ENCODE data around the gene KRTAP21-1. TPM values are rescaled to one million over a fixed set of nuclear protein-coding genes. Genes with fewer than 3 reads are reported as not detected.
"Not testable (repeated sequence)": the region's sequence is repeated elsewhere in the genome, so short reads cannot be mapped to it uniquely, and the experiment has no call there.

Gene KRTAP21-1
- not detected for total RNA-seq
- not detected for polyA plus RNA-seq

- H3K36me3 ChIP-seq (ENCODE audit: insufficient read depth, low read length); H3K27ac Mint-ChIP-seq; H3K4me3 Mint-ChIP-seq; H3K4me1 ChIP-seq (ENCODE audit: insufficient read depth, low read length); H3K27me3 ChIP-seq (ENCODE audit: insufficient read depth, low read length, poor library complexity, severe bottlenecking); H3K4me1 Mint-ChIP-seq; H3K27me3 Mint-ChIP-seq; H3K27ac ChIP-seq (ENCODE audit: low read depth, low read length); H3K9me3 ChIP-seq (ENCODE audit: low read length); H3K4me3 ChIP-seq (ENCODE audit: low read length); H3K9me3 Mint-ChIP-seq; CTCF ChIA-PET; DNase-seq; H3K36me3 Mint-ChIP-seq; POLR2A ChIA-PET: not testable (repeated sequence)
Observed at GRCh38 chr21:30755328-30755727, at the start of gene KRTAP21-1. TSS of gene KRTAP21-1 (minus strand) at chr21:30755428. CDS start at chr21:30755378, 50 bp downstream.

GRCh38 chr21:30800605-30801004, 45.4 kb upstream of the KRTAP21-1 start:
- Mint-ChIP-seq H3K4me1 (no peaks in the 10 kb centered on the region), H3K27ac (no peak overlapping the region), H3K4me3 (no peak overlapping the region), H3K27me3 (peaks cover 1 to 3% of the 10 kb centered on the region in 2 donors), H3K36me3 (no peaks in the 10 kb centered on the region), H3K9me3 (peaks cover 0 to 7% (median 1%) of the 10 kb centered on the region in 5 donors)
- Histone ChIP-seq H3K27ac (ENCODE audit: low read depth, low read length) (no peak overlapping the region), H3K9me3 (ENCODE audit: low read length) (no peaks in the 10 kb centered on the region), H3K27me3 (ENCODE audit: insufficient read depth, low read length, poor library complexity, severe bottlenecking) (no peaks in the 10 kb centered on the region), H3K4me3 (ENCODE audit: low read length) (no peak overlapping the region), H3K36me3 (ENCODE audit: insufficient read depth, low read length) (no peaks in the 10 kb centered on the region), H3K4me1 (ENCODE audit: insufficient read depth, low read length) (no peaks in the 10 kb centered on the region)
- CTCF ChIA-PET = no interaction called here
- POLR2A ChIA-PET = no interaction called here
- no peak for DNase-seq

DNA sequence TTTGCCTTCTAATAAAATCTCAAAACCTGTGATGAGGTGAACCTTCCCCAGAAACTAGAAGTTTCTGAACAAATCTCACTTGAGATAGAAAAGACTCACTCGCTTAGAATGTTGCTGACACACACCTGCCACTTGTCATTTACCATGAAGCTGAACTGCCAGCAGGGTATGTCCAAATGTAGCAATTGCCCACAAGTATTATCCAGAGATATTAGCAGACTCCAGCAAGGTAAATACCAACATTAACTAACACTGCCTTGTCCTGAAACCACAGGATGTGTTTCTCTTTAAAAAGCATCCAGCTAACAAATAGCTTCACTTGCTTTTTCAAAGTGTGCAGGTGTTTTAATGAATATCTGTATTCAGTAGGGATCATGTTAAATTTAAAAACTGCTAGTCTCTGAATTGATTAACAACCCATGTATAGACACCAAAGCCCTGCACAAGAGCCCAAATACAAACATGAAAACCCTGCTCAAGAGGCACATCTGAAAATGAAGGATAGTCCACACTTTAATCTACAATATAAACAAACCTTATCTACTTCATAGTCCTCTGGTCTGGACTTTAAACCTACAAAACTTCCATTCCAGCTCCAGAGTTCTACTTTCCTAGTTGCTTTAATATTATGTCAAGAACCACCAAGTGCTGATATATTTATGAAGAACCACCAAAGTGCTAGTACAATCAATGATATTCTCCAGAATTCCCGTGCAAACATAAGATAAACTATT, 38.5 kb upstream of the KRTAP21-1 start:
- no peaks in the 10 kb centered on the region for H3K9me3 ChIP-seq (ENCODE audit: low read length)
- Mint-ChIP-seq H3K9me3 (no peaks in the 10 kb centered on the region), H3K27me3 (peaks cover 2 to 9% of the 10 kb centered on the region in 2 donors), H3K27ac (no peak overlapping the region), H3K4me3 (no peak overlapping the region), H3K36me3 (no peaks in the 10 kb centered on the region), H3K4me1 (no peaks in the 10 kb centered on the region)
- H3K27ac ChIP-seq (ENCODE audit: low read depth, low read length) = no peak overlapping the region
- H3K27me3 ChIP-seq (ENCODE audit: insufficient read depth, low read length, poor library complexity, severe bottlenecking) = no peaks in the 10 kb centered on the region
- no peaks in the 10 kb centered on the region for H3K36me3 ChIP-seq (ENCODE audit: insufficient read depth, low read length)
- DNase-seq = no peak
- H3K4me3 ChIP-seq (ENCODE audit: low read length) = no peak overlapping the region
- ChIA-PET POLR2A (no interaction called here), CTCF (no interaction called here)
- H3K4me1 ChIP-seq (ENCODE audit: insufficient read depth, low read length) = no peaks in the 10 kb centered on the region

DNA sequence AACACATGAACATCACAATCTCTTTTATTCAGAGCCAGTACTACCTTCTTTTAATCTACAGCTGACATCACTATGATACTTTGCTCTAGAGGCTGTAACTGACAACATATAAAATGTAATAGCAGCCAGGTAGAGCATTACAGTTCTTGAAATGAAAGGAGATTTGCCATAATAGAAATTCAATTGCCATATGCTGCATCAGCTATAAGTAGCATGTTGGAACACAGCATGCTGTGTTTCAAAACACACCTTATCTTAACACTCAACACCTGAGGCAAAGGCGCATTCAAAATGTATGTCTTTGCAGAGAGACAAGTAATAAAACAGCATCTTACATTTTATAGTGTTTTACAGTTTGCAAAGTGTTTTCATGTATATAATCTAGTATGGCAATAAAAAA, 24.0 kb upstream of the KRTAP21-1 start:
- Histone ChIP-seq H3K4me1 (ENCODE audit: insufficient read depth, low read length) (no peaks in the 10 kb centered on the region), H3K27ac (ENCODE audit: low read depth, low read length) (no peak overlapping the region), H3K36me3 (ENCODE audit: insufficient read depth, low read length) (no peaks in the 10 kb centered on the region), H3K9me3 (ENCODE audit: low read length) (no peaks in the 10 kb centered on the region), H3K4me3 (ENCODE audit: low read length) (no peak overlapping the region), H3K27me3 (ENCODE audit: insufficient read depth, low read length, poor library complexity, severe bottlenecking) (no peaks in the 10 kb centered on the region)
- no peak overlapping the region for H3K4me3 Mint-ChIP-seq
- no peaks in the 10 kb centered on the region for H3K4me1 Mint-ChIP-seq
- ChIA-PET POLR2A (no interaction called here), CTCF (no interaction called here)
- H3K36me3 Mint-ChIP-seq = no peaks in the 10 kb centered on the region
- no peak for DNase-seq
- H3K27me3 Mint-ChIP-seq = peaks cover 1 to 2% of the 10 kb centered on the region in 2 donors
- no peak overlapping the region for H3K27ac Mint-ChIP-seq
- H3K9me3 Mint-ChIP-seq = peaks cover 0 to 9% (median 0%) of the 10 kb centered on the region in 5 donors

GRCh38 chr21:30769724-30770431, 14.7 kb upstream of the KRTAP21-1 start:
- DNase-seq = no peak
- no peaks in the 10 kb centered on the region for H3K4me1 Mint-ChIP-seq
- Histone ChIP-seq H3K36me3 (ENCODE audit: insufficient read depth, low read length) (no peaks in the 10 kb centered on the region), H3K4me1 (ENCODE audit: insufficient read depth, low read length) (no peaks in the 10 kb centered on the region), H3K4me3 (ENCODE audit: low read length) (no peak overlapping the region), H3K9me3 (ENCODE audit: low read length) (no peaks in the 10 kb centered on the region), H3K27ac (ENCODE audit: low read depth, low read length) (no peak overlapping the region), H3K27me3 (ENCODE audit: insufficient read depth, low read length, poor library complexity, severe bottlenecking) (no peaks in the 10 kb centered on the region)
- ChIA-PET CTCF (no interaction called here), POLR2A (no interaction called here)
- no peaks in the 10 kb centered on the region for H3K36me3 Mint-ChIP-seq
- no peak overlapping the region for H3K27ac Mint-ChIP-seq
- H3K4me3 Mint-ChIP-seq = no peak overlapping the region
- H3K9me3 Mint-ChIP-seq = peaks cover 0 to 4% (median 0%) of the 10 kb centered on the region in 5 donors
- no peaks in the 10 kb centered on the region for H3K27me3 Mint-ChIP-seq

DNA sequence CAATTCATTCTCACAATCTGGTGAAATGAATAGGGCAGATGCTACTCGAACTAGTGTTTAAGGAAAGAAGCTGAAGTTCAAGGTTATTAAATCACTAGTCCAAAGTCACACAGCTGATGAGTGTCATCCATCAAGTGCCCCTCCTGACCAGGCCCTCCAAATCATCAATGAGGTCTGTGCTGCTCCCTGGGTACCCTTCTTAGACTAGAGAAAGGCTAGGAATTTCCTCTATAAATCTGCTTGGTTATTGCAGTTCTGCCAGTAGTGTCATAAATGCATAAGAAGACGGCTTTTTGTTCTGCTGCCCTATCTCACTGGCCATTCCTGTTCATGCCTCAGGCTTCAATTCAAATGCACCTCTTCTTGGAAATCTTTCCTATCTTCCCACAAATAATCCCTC, 5.5 kb upstream of the KRTAP21-1 start:
- Mint-ChIP-seq H3K4me1 (no peaks in the 10 kb centered on the region), H3K9me3 (no peaks in the 10 kb centered on the region), H3K27ac (no peak overlapping the region), H3K4me3 (no peak overlapping the region), H3K36me3 (no peaks in the 10 kb centered on the region), H3K27me3 (no peaks in the 10 kb centered on the region)
- no peak overlapping the region for H3K27ac ChIP-seq (ENCODE audit: low read depth, low read length)
- H3K27me3 ChIP-seq (ENCODE audit: insufficient read depth, low read length, poor library complexity, severe bottlenecking) = no peaks in the 10 kb centered on the region
- no peak overlapping the region for H3K4me3 ChIP-seq (ENCODE audit: low read length)
- CTCF ChIA-PET = no interaction called here
- H3K36me3 ChIP-seq (ENCODE audit: insufficient read depth, low read length) = no peaks in the 10 kb centered on the region
- POLR2A ChIA-PET = no interaction called here
- no peaks in the 10 kb centered on the region for H3K4me1 ChIP-seq (ENCODE audit: insufficient read depth, low read length)
- no peak for DNase-seq
- no peaks in the 10 kb centered on the region for H3K9me3 ChIP-seq (ENCODE audit: low read length)

DNA sequence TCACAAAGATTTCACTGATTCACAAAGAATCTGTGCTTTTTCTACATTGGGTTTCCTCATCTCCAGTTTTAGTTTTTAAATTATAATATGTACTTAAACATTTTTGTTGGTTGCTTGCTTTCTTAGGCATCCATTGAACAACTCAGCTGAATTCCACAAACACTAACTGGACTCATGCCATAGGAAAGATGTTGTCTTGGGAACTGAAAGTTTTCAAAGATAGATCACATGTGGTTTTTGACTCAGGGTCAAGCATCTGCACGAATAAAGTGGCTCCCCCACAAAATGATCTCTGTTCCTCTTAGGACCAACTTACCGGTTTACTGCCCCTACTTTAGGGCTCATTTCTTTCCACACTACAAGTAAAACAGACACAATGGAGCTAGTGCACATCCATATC, 3.1 kb upstream of the KRTAP21-1 start:
- POLR2A ChIA-PET = no interaction called here
- no peak for DNase-seq

GRCh38 chr21:30747159-30747558, 8.1 kb downstream of the KRTAP21-1 start, which contains the start of gene KRTAP21-2:
TSS of gene KRTAP21-2 (minus strand) at chr21:30747259. CDS start at chr21:30747202, 57 bp downstream.
- Mint-ChIP-seq H3K36me3 (no peaks in the 10 kb centered on the region), H3K27ac (no peak within 1 kb of the TSS), H3K9me3 (peaks cover 0 to 6% (median 2%) of the 10 kb centered on the region in 5 donors), H3K4me1 (no peaks in the 10 kb centered on the region), H3K4me3 (no peak within 1 kb of the TSS), H3K27me3 (peaks cover 0 to 2% of the 10 kb centered on the region in 2 donors)
- H3K36me3 ChIP-seq (ENCODE audit: insufficient read depth, low read length) = no peaks in the 10 kb centered on the region
- H3K27me3 ChIP-seq (ENCODE audit: insufficient read depth, low read length, poor library complexity, severe bottlenecking) = no peaks in the 10 kb centered on the region
- ChIA-PET CTCF (no interaction called here), POLR2A (no interaction called here)
- H3K4me3 ChIP-seq (ENCODE audit: low read length) = no peak within 1 kb of the TSS
- no peak within 1 kb of the TSS for H3K27ac ChIP-seq (ENCODE audit: low read depth, low read length)
- no peaks in the 10 kb centered on the region for H3K9me3 ChIP-seq (ENCODE audit: low read length)
- no peaks in the 10 kb centered on the region for H3K4me1 ChIP-seq (ENCODE audit: insufficient read depth, low read length)
- DNase-seq = no peak

More for the DNA sequence above, 3.1 kb upstream of the KRTAP21-1 start:
- H3K27me3 ChIP-seq (ENCODE audit: insufficient read depth, low read length, poor library complexity, severe bottlenecking) = no peaks in the 10 kb centered on the region
- no peak overlapping the region for H3K4me3 ChIP-seq (ENCODE audit: low read length)
- Mint-ChIP-seq H3K27me3 (no peaks in the 10 kb centered on the region), H3K27ac (no peak overlapping the region), H3K4me3 (no peak overlapping the region), H3K36me3 (no peaks in the 10 kb centered on the region), H3K9me3 (no peaks in the 10 kb centered on the region), H3K4me1 (no peaks in the 10 kb centered on the region)
- no peaks in the 10 kb centered on the region for H3K9me3 ChIP-seq (ENCODE audit: low read length)
- CTCF ChIA-PET = no interaction called here
- H3K4me1 ChIP-seq (ENCODE audit: insufficient read depth, low read length) = no peaks in the 10 kb centered on the region
- H3K36me3 ChIP-seq (ENCODE audit: insufficient read depth, low read length) = no peaks in the 10 kb centered on the region
- no peak overlapping the region for H3K27ac ChIP-seq (ENCODE audit: low read depth, low read length)

Measured in CD8-positive, alpha-beta memory T cell (primary cell).